Large intestine (tissue), 3 donors: ENCODE data around the gene LAMA5. TPM values are rescaled to one million over a fixed set of nuclear protein-coding genes. Genes with fewer than 3 reads are reported as not detected.

Experiments used
- DNase-seq, 2 donors: peaks; one replicate each; pipeline versions ENCODE4 v3.0.0 to v3.0.0-alpha.2; 2013
- H3K27ac ChIP-seq: one replicate; pipeline ENCODE4 v1.5.1; 2013; ENCODE audit warnings: low read length
- H3K27me3 ChIP-seq: 2 replicates; pipeline ENCODE4 v1.6.1; 2013; ENCODE audit warnings: low read length; ENCODE audit not compliant: control insufficient read depth, insufficient read depth
- H3K36me3 ChIP-seq: 2 replicates; pipeline ENCODE4 v1.6.1; 2013; ENCODE audit warnings: low read length; ENCODE audit not compliant: control insufficient read depth, insufficient read depth
- H3K4me1 ChIP-seq: one replicate; pipeline ENCODE4 v1.6.1; 2013; ENCODE audit warnings: low read length; ENCODE audit not compliant: control insufficient read depth, insufficient read depth
- H3K4me3 ChIP-seq: one replicate; pipeline ENCODE4 v1.5.1; 2013; ENCODE audit warnings: low read length
- H3K9me3 ChIP-seq: one replicate; pipeline ENCODE4 v1.6.1; 2013; ENCODE audit warnings: mild to moderate bottlenecking, low read depth, low read length, moderate library complexity; ENCODE audit not compliant: control insufficient read depth
- WGBS: methylation state at CpG from one replicate; pipeline ENCODE4 v1.1.5; 2013; ENCODE audit warnings: low lambda C conversion rate; ENCODE audit not compliant: insufficient coverage; 5-methylcytosine and 5-hydroxymethylcytosine counted together
- polyA plus RNA-seq: library from polyadenylated mRNA; unstranded; fragments of 120-200 nt; gene quantifications from one replicate; pipeline ENCODE4 v1.2.1, GENCODE V29; 2013

Gene LAMA5
- polyA plus RNA-seq, 1 donor = 92.1 TPM

- DNase-seq = peak in 1 of 2 donors; percentile 55
- Histone ChIP-seq H3K4me3 (no peak overlapping the region), H3K36me3 (peaks cover 20% of the 10 kb centered on the region), H3K27ac (peak overlapping the region; percentile 32), H3K27me3 (no peaks in the 10 kb centered on the region), H3K9me3 (no peaks in the 10 kb centered on the region), H3K4me1 (peaks cover 40% of the 10 kb centered on the region)
- no CpG with 5 or more reads among the region's 11 CpGs for WGBS
Observed at GRCh38 chr20:62355516-62355877, 11.6 kb downstream of the LAMA5 start.

GRCh38 chr20:62354811-62355341 is 12.2 kb downstream of the LAMA5 start:
- Histone ChIP-seq H3K4me3 (no peak overlapping the region), H3K4me1 (peaks cover 46% of the 10 kb centered on the region), H3K27me3 (no peaks in the 10 kb centered on the region), H3K36me3 (peaks cover 20% of the 10 kb centered on the region), H3K9me3 (no peaks in the 10 kb centered on the region), H3K27ac (no peak overlapping the region)
- DNase-seq = no peak
- no CpG with 5 or more reads among the region's 16 CpGs for WGBS

GRCh38 chr20:62354031-62354808 is 12.9 kb downstream of the LAMA5 start:
- H3K4me1 ChIP-seq = peaks cover 47% of the 10 kb centered on the region
- no peak overlapping the region for H3K4me3 ChIP-seq
- no peaks in the 10 kb centered on the region for H3K9me3 ChIP-seq
- DNase-seq = no peak
- no peaks in the 10 kb centered on the region for H3K27me3 ChIP-seq
- 100% methylated on average over 1 of the region's 14 CpGs for WGBS
- no peak overlapping the region for H3K27ac ChIP-seq
- H3K36me3 ChIP-seq = peaks cover 20% of the 10 kb centered on the region

GRCh38 chr20:62353289-62354030 is 13.7 kb downstream of the LAMA5 start:
- Histone ChIP-seq H3K4me1 (peaks cover 44% of the 10 kb centered on the region), H3K27me3 (no peaks in the 10 kb centered on the region), H3K36me3 (peaks cover 20% of the 10 kb centered on the region), H3K4me3 (no peak overlapping the region), H3K9me3 (no peaks in the 10 kb centered on the region), H3K27ac (no peak overlapping the region)
- WGBS = no CpG with 5 or more reads among the region's 16 CpGs
- no peak for DNase-seq

- DNase-seq = no peak
- Histone ChIP-seq H3K27ac (no peak overlapping the region), H3K4me3 (no peak overlapping the region), H3K4me1 (peaks cover 44% of the 10 kb centered on the region), H3K27me3 (no peaks in the 10 kb centered on the region), H3K9me3 (no peaks in the 10 kb centered on the region), H3K36me3 (peaks cover 20% of the 10 kb centered on the region)
- WGBS = no CpG with 5 or more reads among the region's 43 CpGs
Observed at GRCh38 chr20:62352402-62353288, 14.5 kb downstream of the LAMA5 start.

- DNase-seq = no peak
- Histone ChIP-seq H3K4me3 (no peak overlapping the region), H3K27me3 (no peaks in the 10 kb centered on the region), H3K9me3 (no peaks in the 10 kb centered on the region), H3K36me3 (peaks cover 22% of the 10 kb centered on the region), H3K27ac (no peak overlapping the region), H3K4me1 (peaks cover 37% of the 10 kb centered on the region)
- no CpG with 5 or more reads among the region's 60 CpGs for WGBS
Observed at GRCh38 chr20:62351469-62352401, 15.4 kb downstream of the LAMA5 start.

GRCh38 chr20:62350629-62351422 is 16.3 kb downstream of the LAMA5 start:
- Histone ChIP-seq H3K27me3 (no peaks in the 10 kb centered on the region), H3K36me3 (peaks cover 25% of the 10 kb centered on the region), H3K4me3 (no peak overlapping the region), H3K27ac (peak overlapping the region; percentile 35), H3K4me1 (peaks cover 28% of the 10 kb centered on the region), H3K9me3 (no peaks in the 10 kb centered on the region)
- no CpG with 5 or more reads among the region's 23 CpGs for WGBS
- DNase-seq = no peak

- Histone ChIP-seq H3K9me3 (no peaks in the 10 kb centered on the region), H3K27me3 (no peaks in the 10 kb centered on the region), H3K4me1 (peaks cover 22% of the 10 kb centered on the region), H3K4me3 (no peak overlapping the region), H3K27ac (peak overlapping the region; percentile 35), H3K36me3 (peaks cover 27% of the 10 kb centered on the region)
- no CpG with 5 or more reads among the region's 16 CpGs for WGBS
- DNase-seq = peak; percentile 71 to 85
Observed at GRCh38 chr20:62350098-62350628, 16.9 kb downstream of the LAMA5 start.
